K562 (cell line): ENCODE data around the gene DUSP16. TPM values are rescaled to one million over a fixed set of nuclear protein-coding genes. Genes with fewer than 3 reads are reported as not detected.

Experiments used
- ATAC-seq: fragments of 200-7000 bp; cut with Tn5 transposase; 3 replicates; pipeline ENCODE4 v1.9.1; 2020; ENCODE audit warnings: moderate library complexity
- BruUV-seq: library from RNA; stranded (reverse); fragments of 400-500 nt; replicated peaks from 2 replicates; lab custom pipeline; 2021; lab: Mats Ljungman, UMichigan
- CTCF ChIA-PET: fragments of 300-600 bp; formaldehyde crosslinking; extraction: SDS; loops from one replicate; lab custom pipeline; 2021; ENCODE audit warnings: low intra/inter-chr PET ratio; lab: Yijun Ruan, JAX
- POLR2A ChIA-PET: fragments of 300-600, 350-650 bp; sonication (Branson Sonifier 250); formaldehyde crosslinking; extraction: SDS; loops from one replicate; lab custom pipeline; 2021; ENCODE audit warnings: antibody characterized with exemption, inconsistent platforms; lab: Yijun Ruan, JAX
- DNase-seq, 4 experiments: peaks; one replicate each; pipeline versions ENCODE4 v3.0.0 to v3.0.0-alpha.2; 2011 to 2018; ENCODE audit warnings: low spot score in 3 of 4, mixed read lengths in 3 of 4; ENCODE audit errors: extremely low read depth in 1 of 4
- FAIRE-seq: peaks from 2 replicates; lab custom pipeline; 2011; peaks lifted over from hg19 to GRCh38; lab: Jason Lieb, UNC
- H2AFZ ChIP-seq: 2 replicates; pipeline ENCODE4 v1.6.0; 2011; ENCODE audit warnings: low read depth, low read length, control low read depth, inconsistent platforms
- H3K27ac ChIP-seq: fragments of 200-600 bp; 3 replicates; pipeline ENCODE4 v1.8.0; 2011; ENCODE audit warnings: low read depth, mild to moderate bottlenecking, control low read depth, inconsistent platforms, low read length, moderate library complexity, mixed read lengths; ENCODE audit errors: extremely low read depth
- H3K27me3 ChIP-seq, 2 experiments: fragments of 300-600 bp in 1 of 2; 2 replicates in 1 of 2; 3 replicates in 1 of 2; pipeline versions ENCODE4 v1.6.0 to v1.8.0; 2011; ENCODE audit warnings: inconsistent platforms in 2 of 2, low read length in 2 of 2, mild to moderate bottlenecking in 1 of 2, mixed read lengths in 1 of 2, moderate library complexity in 1 of 2; ENCODE audit not compliant: control insufficient read depth in 2 of 2, insufficient read depth in 2 of 2
- H3K36me3 ChIP-seq: fragments of 300-600 bp; 3 replicates; pipeline ENCODE4 v1.8.0; 2011; ENCODE audit warnings: mild to moderate bottlenecking, low read length, inconsistent platforms; ENCODE audit not compliant: control insufficient read depth, insufficient read depth
- H3K4me1 ChIP-seq, 2 experiments: fragments of 200-600 bp in 1 of 2; replicated peaks in 1 of 2; 2 replicates in 1 of 2; 3 replicates in 1 of 2; pipeline versions ENCODE4 v1.5.1 to v1.8.0; 2011; ENCODE audit warnings: inconsistent platforms in 2 of 2, low read length in 2 of 2, mild to moderate bottlenecking in 1 of 2, mixed read lengths in 1 of 2, moderate library complexity in 1 of 2; ENCODE audit not compliant: control insufficient read depth in 2 of 2, insufficient read depth in 2 of 2
- H3K4me2 ChIP-seq: 2 replicates; pipeline ENCODE4 v1.6.1; 2011; ENCODE audit warnings: low read length, control low read depth, inconsistent platforms, mixed read lengths; ENCODE audit not compliant: insufficient read depth
- H3K4me3 ChIP-seq: fragments of 200-600 bp; sonication (generic), shearing (Covaris generic); 2 replicates; pipeline ENCODE4 v1.5.1; 2016; ENCODE audit warnings: control low read depth, inconsistent platforms
- H3K79me2 ChIP-seq: fragments of 200-600 bp; 3 replicates; pipeline ENCODE4 v1.8.0; 2011; ENCODE audit warnings: low read length, inconsistent platforms; ENCODE audit not compliant: control insufficient read depth, insufficient read depth
- H3K9ac ChIP-seq, 2 experiments: 2 replicates each; pipeline versions ENCODE4 v1.6.0 to v1.6.1; 2011; ENCODE audit warnings: low read depth in 2 of 2, low read length in 2 of 2, control low read depth in 1 of 2, inconsistent platforms in 1 of 2, mild to moderate bottlenecking in 1 of 2, mixed read lengths in 1 of 2; ENCODE audit not compliant: insufficient read depth in 1 of 2
- H3K9me1 ChIP-seq: one replicate; pipeline ENCODE4 v1.6.0; 2011; ENCODE audit warnings: inconsistent platforms, mild to moderate bottlenecking, low read length, moderate library complexity; ENCODE audit not compliant: control insufficient read depth, insufficient read depth
- H3K9me3 ChIP-seq: replicated peaks from 2 replicates; pipeline ENCODE4 v1.5.1; 2011; ENCODE audit warnings: low read depth, low read length, inconsistent platforms; ENCODE audit not compliant: control insufficient read depth, insufficient read depth
- H4K20me1 ChIP-seq: replicated peaks from 2 replicates; pipeline ENCODE4 v1.6.1; 2011; ENCODE audit warnings: low read length, inconsistent platforms, mixed read lengths; ENCODE audit not compliant: control insufficient read depth, insufficient read depth
- DLX4 ChIP-seq: fragments of 250-450 bp; sonication (Bioruptor Pico); IDR thresholded peaks from 2 replicates; pipeline ENCODE4 v1.6.1; 2021; ENCODE audit warnings: mild to moderate bottlenecking
- MAFG ChIP-seq: fragments of 450-650 bp; conservative IDR thresholded peaks from 2 replicates; pipeline ENCODE4 v1.6.1; 2016; ENCODE audit warnings: missing genetic modification characterization, missing compliant biosample characterization
- MYC ChIP-seq, 2 experiments: fragments of 250-450 bp in 1 of 2; sonication (Bioruptor Pico) in 1 of 2; IDR thresholded peaks; 2 replicates each; pipeline versions ENCODE4 v1.5.1 to v1.6.1; 2012 to 2021; ENCODE audit warnings: low read depth in 2 of 2, borderline replicate concordance in 1 of 2, improper control_type of control experiment in 1 of 2, low read length in 1 of 2, mild to moderate bottlenecking in 1 of 2, moderate library complexity in 1 of 2
- NCOR1 ChIP-seq: fragments of 450-650 bp; IDR thresholded peaks from 2 replicates; pipeline ENCODE4 v1.6.1; 2016; ENCODE audit warnings: mild to moderate bottlenecking, moderate library complexity
- NFATC3 ChIP-seq: fragments of 450-650 bp; IDR thresholded peaks from 2 replicates; pipeline ENCODE4 v1.6.1; 2017; ENCODE audit warnings: mild to moderate bottlenecking
- NFE2 ChIP-seq: IDR thresholded peaks from 2 replicates; pipeline ENCODE4 v1.6.1; 2014; ENCODE audit warnings: antibody characterized with exemption, low read depth
- SMAD4 ChIP-seq: fragments of 250-450 bp; sonication (Bioruptor Pico); conservative IDR thresholded peaks from 2 replicates; pipeline ENCODE4 v1.8.0; 2021; ENCODE audit warnings: inconsistent platforms, mild to moderate bottlenecking, moderate library complexity
- ZNF232 ChIP-seq: sonication (generic); formaldehyde crosslinking; IDR thresholded peaks from 2 replicates; pipeline ENCODE4 v1.8.0; 2022; ENCODE audit warnings: mild to moderate bottlenecking, missing genetic modification reagents
- WGBS: fragments of 100-300 bp; shearing (Covaris generic); methylation state at CpG from one replicate; pipeline ENCODE4 v1.1.6; 2016; ENCODE audit warnings: low coverage, mixed read lengths; ENCODE audit not compliant: insufficient coverage; ENCODE audit errors: missing lambda C conversion rate; 5-methylcytosine and 5-hydroxymethylcytosine counted together
- in situ Hi-C: fragments of 300-500 bp; cut with MboI; formaldehyde crosslinking; loops from 4 replicates; pipeline ENCODE4 v1.15.0; 2018; ENCODE audit warnings: inconsistent platforms, mixed read lengths
- intact Hi-C: fragments of 100-400 bp; cut with micrococcal nuclease; formaldehyde crosslinking; loops from 2 replicates; pipeline ENCODE4 v1.14.2; 2022
- polyA plus RNA-seq, 8 experiments: library from polyadenylated mRNA; depleted of rRNA in 4 of 8; stranded (reverse) in 5 of 8; unstranded in 3 of 8; fragments of >200 nt; fragmentation: Nextera tagmentation in 2 of 8; fragmentation: Illumina TruSeq in 1 of 8; extraction: Ambion mirVana in 2 of 8; extraction: Trizol in 1 of 8; gene quantifications; 2 replicates each; pipeline versions ENCODE4 v1.2.1 to v1.2.3, GENCODE V29; 2011 to 2014; ENCODE audit warnings: inconsistent platforms in 1 of 8, missing spikeins in 1 of 8
- total RNA-seq, 7 experiments: library from RNA; depleted of rRNA in 6 of 7; stranded (reverse); fragments of >200 nt in 6 of 7; fragmentation: Illumina TruSeq in 2 of 7; extraction: Trizol in 2 of 7; gene quantifications; 2 replicates each; pipeline versions ENCODE4 v1.2.1 to v1.2.3, GENCODE V29; 2011 to 2021; ENCODE audit warnings: low replicate concordance in 1 of 7
- TF ChIP-seq, protein P1 (sequence below): sonication (generic); formaldehyde crosslinking; IDR thresholded peaks from 2 replicates; pipeline ENCODE4 v1.8.1; 2023; ENCODE audit warnings: mild to moderate bottlenecking, missing genetic modification reagents

Gene DUSP16
- total and polyA plus RNA-seq, 9 of the 15 experiments (the other 6 are each of a cell fraction or from before 2014, with no cell fraction given), result 0.70 to 12.3 (median 5.7) TPM

DNA sequence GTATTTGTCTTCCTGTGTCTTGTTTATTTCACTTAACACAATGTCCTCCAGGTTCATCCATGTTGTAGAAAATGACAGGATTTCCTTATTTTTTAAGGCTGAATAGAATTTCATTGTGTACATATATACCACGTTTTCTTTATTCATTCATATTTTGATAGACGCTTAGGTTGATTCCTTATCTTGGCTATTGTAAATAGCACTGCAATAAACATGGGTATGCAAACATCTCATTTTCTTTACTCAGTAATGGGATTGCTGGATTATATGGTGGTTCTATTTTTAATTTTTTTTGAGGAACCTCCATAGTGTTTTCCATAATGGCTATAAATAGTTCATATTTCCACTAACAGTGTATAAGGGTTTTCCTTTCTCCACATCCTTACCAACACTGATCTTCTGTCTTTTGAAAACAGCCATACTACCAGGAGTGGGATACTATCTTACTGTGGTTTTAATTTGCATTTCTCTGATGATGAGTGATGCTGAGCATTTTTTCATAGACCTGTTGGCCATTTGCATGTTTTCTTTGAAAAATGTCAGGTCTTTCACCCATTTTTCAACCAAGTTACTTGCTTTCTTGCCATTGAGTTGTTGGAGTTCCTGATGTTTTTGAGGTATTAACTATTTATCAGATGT is 32.8 kb downstream of the DUSP16 start:
- H2AFZ ChIP-seq, result no peak overlapping the region
- peaks cover 2 to 11% of the 10 kb centered on the region in 2 experiments; a peak in 3 of 5 replicates for H3K4me1 ChIP-seq
- POLR2A ChIA-PET, result interaction anchor here (1.3 kb wide), 1 partner anchor 10 kb away, joined by 3 read pairs; no protein-coding TSS in a partner anchor
- H3K9ac ChIP-seq, result no peak overlapping the region
- no peak overlapping the region for H3K4me3 ChIP-seq
- H4K20me1 ChIP-seq, result peaks cover 6% of the 10 kb centered on the region
- 65% methylated on average over 2 of the region's 2 CpGs for WGBS
- no peaks in the 10 kb centered on the region for H3K79me2 ChIP-seq
- BruUV-seq, result no TSS peak
- no peak overlapping the region for H3K27ac ChIP-seq
- CTCF ChIA-PET, result no interaction called here
- intact Hi-C loops, result no loop called here
- no peaks in the 10 kb centered on the region for H3K36me3 ChIP-seq
- no peaks in the 10 kb centered on the region for H3K27me3 ChIP-seq
- no peak for DNase-seq
- H3K4me2 ChIP-seq, result no peak overlapping the region
- in situ Hi-C loops, result no loop called here
- H3K9me3 ChIP-seq, result no peaks in the 10 kb centered on the region
- ATAC-seq, result no peak
- FAIRE-seq, result no peak
- TF ChIP-seq NFE2 (no peak), ZNF232 (CRISPR knock-in tag) (no peak), MYC (IDR thresholded peaks at IDR 0.05; ENCODE audit: low read depth, low read length) (no peak), MYC (CRISPR knock-in tag; IDR thresholded peaks at IDR 0.05; ENCODE audit: borderline replicate concordance, low read depth) (no peak), SMAD4 (no peak), NFATC3 (no peak), NCOR1 (no peak), DLX4 (CRISPR knock-in tag) (no peak), MAFG (tag) (no peak)
- TF ChIP-seq, protein P1, sequence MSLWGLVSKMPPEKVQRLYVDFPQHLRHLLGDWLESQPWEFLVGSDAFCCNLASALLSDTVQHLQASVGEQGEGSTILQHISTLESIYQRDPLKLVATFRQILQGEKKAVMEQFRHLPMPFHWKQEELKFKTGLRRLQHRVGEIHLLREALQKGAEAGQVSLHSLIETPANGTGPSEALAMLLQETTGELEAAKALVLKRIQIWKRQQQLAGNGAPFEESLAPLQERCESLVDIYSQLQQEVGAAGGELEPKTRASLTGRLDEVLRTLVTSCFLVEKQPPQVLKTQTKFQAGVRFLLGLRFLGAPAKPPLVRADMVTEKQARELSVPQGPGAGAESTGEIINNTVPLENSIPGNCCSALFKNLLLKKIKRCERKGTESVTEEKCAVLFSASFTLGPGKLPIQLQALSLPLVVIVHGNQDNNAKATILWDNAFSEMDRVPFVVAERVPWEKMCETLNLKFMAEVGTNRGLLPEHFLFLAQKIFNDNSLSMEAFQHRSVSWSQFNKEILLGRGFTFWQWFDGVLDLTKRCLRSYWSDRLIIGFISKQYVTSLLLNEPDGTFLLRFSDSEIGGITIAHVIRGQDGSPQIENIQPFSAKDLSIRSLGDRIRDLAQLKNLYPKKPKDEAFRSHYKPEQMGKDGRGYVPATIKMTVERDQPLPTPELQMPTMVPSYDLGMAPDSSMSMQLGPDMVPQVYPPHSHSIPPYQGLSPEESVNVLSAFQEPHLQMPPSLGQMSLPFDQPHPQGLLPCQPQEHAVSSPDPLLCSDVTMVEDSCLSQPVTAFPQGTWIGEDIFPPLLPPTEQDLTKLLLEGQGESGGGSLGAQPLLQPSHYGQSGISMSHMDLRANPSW (CRISPR knock-in tag), result no peak
- H3K9me1 ChIP-seq, result peaks cover 3% of the 10 kb centered on the region
